GM21390 (cell line): ENCODE data around the gene CRTC1.

Source experiments
- ATAC-seq: cut with Tn5 transposase; IDR thresholded peaks from one replicate; pipeline ENCODE4 v1.9.1; 2021; ENCODE audit not compliant: unreplicated experiment

CRTC1 gene

DNA sequence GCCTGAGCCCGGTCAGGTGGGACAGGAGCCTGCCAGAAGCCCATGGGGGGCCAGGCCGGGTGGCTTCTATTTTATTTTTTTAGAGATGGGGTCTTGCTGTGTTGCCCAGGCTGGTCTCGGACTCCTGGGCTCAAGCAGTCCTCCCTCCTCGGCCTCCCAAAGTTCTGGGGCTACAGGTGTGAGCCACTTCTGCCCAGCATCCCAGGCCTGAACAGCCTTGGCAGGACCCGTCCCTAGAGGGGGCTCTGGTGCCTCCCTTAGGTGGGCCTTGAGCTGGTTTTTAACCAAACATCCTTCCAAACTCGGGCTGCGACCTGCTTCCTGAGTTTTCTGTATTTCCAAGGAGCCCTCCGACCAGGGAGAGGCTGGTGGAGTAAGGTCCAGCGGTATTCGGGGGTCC, 97.2 kb downstream of the CRTC1 start:
- ATAC-seq = no peak

DNA sequence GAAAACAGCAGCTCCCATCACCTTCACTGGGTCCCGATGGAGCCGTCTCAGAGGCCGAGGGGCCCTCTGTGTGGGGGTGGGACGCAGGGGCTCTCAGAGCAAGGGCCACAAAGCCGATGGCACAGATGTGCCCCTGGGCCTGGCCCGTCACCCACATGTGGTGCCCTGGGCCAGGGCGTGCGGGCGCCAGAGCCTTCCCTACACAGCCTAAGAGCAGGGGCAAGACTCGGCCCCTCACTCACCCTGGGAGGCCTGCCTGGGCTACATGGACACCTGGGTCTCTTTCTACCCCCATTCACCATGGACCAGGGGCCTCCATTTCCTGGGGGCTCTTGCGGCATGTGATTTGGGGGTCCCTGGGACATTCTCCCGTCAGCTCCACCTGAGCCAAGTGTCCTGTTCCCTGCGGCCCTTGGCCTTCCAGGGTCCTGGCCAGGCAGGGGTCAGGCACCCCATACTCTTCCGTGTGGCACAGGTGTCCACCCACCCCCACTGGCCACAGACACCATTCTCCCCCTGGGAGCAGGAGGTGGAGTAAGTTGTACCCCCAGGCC, 97.6 kb downstream of the CRTC1 start:
- no peak for ATAC-seq

DNA sequence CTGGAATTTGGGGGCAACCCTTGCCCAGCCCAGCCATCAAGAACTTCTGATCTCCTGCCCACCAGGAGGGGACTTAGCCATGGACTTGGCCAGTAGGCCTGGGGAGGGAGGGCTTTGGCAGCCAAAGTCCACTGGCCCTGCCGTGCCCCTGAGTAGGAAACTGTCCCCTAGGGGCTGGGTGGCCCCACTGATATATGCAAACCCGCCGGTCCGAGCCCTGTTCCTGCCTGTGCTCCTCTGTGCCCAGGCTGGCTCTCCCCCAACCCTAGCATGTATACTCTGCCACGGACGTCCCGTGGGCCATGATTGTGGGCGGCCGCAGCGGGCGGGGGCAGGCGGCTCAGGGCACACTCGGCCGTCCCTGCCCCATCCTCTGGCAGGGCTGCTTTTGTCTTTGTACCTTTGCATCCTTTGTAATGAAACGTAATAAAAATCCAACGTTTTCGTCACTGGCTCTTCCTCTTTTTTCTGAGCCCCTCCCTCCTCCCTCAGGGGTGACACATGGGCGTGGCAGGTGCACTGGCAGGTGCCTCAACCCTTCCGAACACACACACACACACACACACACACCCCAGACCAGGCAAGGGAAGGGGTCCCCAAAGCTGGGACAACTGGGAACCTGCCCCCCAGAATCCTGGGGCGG, 98.5 kb downstream of the CRTC1 start:
- no peak for ATAC-seq

DNA sequence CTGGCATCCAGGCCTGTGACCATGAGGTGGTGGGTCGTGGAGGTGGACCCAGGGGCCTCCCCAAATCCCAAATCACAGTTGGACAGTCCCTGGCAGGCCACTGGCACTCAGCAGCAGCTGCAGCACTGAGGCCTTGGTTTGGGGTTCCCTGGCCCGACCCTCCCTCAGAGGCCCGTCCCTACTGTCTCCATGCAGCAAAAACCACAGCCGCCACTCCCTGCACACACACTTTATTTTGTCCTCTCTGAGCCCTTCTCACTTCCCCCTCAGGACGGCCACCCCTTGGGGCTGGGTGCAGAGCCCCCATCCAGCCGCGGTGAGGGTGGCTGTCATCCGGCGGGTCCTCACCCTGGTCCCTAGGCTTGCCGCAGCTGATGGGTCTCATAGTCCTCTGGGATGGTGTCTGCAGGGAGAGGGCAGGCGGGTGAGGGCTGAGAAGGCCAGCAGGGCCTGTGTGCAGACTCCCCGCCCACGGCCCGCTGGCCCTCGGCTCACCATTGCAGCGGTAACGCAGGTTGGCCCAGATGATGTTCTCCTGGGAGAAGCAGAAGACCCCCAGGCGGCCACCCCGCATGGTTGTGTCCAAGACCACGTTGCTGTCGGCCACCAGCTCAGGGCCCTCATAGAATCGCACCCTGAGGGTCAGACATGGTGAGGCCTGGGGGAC, 99.2 kb downstream of the CRTC1 start:
- ATAC-seq = no peak

DNA sequence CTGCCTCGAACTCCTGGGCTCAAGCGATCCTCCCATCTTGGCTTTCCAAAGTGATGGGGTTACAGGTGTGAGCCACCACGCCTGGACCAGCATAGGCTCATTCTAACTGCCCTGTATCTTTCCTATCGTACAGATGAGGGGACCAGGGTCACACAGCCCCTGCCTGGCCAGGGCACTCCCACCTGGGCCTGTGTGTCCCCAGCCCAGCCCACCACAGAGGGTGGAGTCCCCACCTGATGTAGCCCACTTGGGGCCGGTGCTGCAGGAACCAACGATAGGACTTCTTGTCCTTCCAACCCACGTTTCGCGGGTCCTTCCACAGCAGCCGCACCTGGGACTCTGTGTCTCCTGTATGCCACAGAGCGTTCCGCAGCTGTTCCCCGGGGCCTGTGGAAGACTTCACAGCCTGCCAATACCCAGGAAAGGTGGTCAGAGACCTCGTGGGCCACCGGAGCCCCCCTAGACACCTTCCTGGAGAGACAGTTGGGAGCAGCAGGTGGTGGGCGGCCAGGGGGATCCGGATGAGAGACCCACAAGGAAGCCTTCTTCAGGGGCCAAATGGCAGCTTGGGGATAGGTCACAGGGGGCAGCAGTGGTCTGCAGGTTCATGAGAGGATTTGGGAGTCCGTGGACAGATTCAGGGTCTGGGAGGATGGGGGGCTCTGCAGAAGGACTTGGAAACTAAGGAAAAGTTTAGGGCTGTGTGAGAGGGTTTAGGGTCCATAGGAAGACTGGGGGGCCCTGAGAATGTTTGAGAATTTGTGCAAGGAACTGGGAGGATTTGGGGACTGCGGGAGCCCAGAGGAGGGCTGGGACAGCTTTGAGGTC, 100.7 kb downstream of the CRTC1 start:
- ATAC-seq = no peak

DNA sequence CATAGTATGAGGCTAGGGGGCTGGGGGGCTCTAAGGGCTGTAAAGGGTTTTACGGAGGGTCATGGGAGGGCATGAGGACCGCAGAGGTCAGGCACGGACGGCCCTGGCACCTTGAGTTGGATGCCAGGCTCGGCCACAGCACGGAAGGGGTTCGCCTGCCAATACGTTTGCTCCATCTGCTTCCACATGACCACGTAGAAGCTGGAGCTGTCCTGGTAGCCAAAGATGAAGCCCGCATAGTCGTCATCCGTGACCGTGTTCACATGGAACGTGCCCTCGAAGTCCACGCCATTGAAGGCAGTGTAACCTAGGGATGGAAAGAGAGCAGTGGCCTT, 101.3 kb downstream of the CRTC1 start:
- no peak for ATAC-seq

DNA sequence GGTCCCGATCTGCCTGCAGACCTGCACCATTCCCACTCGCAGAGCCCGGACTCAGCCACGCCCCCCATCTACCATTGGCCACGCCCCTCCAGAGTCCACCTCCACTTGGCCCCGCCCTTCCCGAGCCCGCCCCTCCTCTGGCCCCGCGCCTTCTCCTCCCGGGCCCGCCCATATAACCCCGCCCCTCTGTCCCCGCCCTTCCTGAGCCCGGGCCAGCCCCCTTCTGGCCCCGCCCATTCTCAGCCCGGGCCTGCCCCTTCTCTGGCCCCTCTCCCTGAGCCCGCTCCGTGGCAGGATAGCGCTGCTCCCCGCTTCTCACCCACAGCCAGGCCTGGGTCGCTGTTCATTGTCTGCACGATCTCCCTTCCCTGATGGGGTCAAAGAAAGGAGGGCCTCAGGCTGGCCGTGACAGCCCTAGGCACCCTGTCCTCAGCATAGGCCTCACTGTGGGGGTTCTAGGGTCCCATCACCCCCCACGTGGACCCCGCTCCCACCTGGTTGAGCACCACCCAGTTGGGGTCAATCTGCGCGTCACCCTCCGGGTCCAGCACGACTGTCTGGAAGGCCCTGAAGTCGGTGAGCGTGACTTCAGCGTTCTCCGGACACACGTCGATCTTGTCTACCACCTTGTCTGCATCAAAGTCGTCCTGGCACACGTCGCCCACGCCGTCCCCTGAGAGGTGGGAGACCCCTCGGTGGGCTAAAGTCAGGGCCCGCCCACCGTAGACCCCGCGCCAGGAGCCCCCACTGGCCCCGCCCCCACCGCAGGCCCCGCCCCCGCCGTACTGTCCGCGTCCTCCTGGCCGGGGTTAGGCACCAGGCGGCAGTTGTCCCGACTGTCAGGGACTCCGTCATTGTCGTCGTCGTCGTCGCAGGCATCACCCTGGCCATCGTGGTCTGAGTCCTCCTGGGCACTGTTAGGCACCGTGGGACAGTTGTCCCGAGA, 102.0 kb downstream of the CRTC1 start:
- ATAC-seq = no peak

DNA sequence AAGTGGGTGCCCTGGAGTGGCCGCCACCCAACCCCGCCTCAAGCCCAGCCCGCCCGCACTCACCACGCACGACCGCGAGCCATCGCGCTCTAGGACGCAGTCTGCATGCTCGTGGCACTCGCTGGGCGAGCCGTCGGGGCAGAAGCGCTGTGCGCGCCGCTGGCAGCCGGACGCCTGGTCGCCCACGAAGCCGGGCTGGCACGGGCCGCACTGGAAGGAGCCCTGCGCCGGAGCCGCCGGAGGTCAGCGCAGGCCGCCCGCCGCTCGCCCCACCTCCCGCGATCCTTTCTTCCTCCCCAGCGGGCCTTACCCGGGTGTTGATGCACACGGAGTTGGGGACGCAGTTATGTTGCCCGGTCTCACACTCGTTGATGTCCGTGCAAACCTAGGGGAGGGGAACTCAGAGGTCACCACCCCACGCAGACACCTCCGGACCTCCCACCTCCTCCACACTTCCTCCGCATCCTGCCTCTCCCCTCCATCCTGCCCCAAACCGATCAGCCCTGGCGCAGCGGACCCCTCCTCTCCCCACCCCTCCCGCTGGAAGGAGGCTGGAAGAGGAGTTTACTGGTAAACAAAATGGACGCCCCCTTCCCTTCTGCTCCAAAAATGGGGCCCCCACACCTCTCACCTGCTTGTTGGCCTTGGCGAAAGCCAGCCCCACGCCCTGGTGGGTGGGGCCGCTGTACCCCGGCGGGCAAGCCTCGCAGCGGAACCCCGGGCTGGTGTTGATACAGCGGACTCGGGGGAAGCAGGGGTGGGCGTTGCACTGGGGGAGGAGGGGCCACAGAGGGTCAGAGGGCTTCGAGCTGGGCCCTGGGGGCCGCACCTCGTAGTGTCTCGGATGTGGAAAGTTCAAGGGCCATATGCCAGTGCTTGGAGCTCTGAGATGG, 105.3 kb downstream of the CRTC1 start:
- ATAC-seq = no peak

DNA sequence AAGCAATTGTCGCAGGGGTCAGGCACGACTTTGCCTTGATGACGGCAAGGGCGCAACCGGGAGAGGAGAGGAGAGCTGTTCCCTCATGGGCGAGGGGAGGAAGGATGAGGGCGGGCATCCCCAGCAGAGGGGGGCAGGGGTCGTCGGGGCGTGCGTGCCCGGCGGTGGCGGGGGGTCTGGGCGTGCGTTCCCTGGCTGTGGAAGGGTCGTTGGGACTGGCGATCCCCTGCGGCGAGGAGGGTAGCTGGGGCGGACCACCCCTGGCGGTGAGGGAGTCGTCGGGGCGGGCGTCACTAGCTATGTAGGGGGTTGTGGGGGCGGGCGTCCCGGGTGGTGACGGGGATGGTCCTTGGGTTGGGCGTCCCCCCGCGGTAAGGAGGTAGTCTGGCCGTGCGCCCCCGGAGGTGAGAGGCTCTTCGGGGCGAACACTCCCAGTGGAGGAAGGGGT, 106.0 kb downstream of the CRTC1 start:
- ATAC-seq = no peak

DNA sequence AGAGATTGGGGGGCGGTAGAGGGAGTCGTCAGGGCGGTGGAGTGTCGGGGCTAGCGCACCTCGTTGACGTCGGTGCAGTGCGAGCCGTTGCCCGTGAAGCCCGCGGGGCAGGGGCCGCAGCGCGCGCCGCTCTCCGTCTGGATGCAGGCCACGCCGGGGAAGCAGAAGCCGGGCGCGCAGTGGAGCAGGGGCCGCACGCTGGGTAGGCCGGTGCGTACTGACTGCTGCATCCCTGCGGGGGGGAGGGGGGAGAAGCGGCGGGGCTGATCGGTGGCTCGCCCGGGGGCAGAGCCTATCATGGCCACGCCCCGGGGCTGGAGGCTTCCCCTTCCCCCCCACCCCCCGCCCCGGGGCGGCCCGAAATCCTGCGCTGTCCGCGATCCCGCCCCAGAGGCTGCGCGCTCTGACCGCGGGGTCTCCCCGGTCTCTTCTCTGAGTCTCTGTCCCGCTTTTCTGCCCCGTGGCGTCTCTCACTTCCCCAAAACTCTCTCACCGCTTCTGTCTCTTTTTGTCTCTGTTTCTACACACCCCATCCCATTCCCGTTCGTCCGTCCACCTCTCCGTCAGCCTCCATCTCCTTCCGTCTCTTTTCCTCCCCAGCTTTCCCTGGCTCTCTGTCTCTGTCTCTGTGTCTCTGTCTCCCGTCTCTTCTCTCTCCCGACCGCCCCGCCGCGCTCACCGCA, 106.5 kb downstream of the CRTC1 start:
- ATAC-seq = no peak

DNA sequence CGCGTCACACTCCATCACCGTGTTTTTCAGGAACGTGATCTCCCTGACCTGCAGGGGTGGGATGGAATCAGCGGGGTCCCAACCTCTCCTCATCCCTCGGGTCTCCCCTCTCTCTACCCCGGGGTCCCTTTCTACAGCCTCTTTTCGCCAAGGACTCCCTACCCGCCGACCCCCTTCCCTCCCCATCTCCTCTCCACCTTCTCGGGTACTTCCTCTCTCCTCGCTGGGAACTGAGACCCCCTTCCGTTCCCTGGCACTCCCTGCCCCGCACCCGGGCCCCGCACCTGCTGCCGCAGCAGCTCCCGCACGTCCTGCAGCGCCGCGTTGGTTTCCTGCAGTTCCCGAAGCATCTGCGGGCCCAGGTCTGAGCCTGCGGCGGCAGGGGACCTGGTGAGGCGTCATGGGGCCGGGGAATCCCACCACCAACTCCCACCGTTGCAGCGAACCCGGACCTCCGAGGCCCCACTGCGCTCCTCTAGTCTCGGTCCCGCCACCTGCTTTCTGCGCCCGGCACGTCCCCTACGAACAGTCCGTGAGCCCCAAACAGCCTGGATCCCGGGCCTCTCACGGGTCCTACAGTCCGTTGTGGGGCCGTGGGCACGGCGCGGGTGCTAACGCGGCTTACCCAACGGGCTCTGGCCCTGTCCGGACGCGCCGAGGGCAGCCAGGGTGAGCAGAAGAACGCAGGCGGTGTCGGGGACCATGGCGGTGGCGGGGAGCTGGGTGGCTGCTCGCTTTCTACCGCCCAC, 107.3 kb downstream of the CRTC1 start, which contains the start of gene COMP:
Gene COMP, minus strand, starts transcription at position 740 of the 749 bp plus-strand sequence. Its CDS starts 36 bp downstream, at position 704.
- ATAC-seq = no peak

DNA sequence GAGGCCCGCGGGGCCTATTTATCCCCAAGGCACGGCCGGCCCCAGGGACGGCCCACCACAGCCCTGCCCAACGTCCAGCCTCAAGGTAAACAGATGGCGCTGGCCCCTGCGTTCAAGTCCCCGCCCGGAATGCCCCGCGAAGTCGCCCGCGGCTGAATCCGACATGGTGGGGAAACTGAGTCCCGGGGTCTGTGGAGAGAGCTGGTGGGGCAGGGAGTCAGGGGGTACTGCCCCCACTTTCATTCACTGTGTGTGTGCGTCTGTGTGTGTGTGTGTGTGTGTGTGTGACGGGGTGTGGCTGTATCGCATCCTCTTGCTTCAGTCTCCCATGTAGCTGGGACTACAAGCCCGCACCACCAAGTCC, 107.8 kb downstream of the CRTC1 start:
- no peak for ATAC-seq

DNA sequence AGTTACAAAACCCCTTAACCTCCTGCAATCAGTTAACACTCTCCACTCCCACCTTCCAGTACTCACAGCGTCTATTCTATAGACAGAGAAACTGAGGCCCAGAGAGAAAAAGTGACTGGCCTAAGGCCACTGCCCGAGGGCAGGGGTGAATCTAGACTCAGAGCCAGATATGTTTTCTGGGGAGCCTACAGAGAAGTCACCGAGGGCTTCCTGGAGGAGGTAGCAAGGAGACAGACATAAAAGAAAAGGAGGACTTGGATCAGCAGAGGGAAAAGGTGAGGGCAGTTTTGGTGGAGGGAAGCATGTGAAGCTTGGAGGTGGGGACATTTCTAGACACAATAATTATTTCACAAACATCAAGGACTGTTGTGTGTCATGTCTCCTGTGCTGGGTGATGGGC, 109.2 kb downstream of the CRTC1 start:
- ATAC-seq = no peak

DNA sequence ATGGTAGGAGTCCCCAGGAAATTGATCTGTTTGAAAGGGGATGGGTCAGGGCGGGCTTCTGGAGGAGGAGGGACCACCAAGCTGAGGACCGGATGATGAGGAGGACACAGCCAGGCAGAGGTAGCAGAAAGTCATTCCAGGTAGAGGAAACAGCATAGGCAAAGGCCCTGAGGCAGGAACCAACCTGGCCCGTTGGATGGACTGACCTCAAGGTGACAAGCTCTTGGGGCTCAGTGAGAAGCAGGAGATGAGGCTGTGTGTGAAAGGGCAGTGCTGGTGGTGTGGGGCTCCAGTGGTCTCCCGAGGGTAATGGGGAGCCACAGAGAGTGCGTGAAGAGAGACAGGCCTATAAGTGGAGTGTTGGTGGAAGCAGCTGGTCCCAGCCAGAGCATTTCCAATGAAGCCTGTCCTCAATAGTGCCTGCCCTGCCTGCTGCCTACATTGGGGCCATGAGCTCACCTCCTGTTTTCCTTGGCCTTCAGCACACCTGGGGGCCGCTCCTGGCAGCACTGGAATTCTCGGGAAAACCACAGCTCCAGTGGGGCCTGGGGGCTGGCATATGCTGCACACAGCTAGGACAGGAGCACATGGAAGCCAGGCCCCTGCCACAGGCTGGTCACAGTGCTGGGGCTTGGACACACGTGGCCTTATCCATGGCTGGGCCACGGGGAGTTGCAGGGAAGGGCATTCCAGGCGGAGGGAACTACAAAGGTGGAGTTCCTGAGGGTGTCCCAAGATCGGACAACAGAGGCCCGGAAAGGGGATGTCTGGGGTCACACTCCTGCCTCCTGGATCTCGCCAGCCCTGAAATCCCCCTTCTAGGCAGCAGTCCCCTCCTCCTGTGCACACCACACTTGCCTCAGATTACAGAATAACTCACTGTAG, 109.9 kb downstream of the CRTC1 start:
- no peak for ATAC-seq

DNA sequence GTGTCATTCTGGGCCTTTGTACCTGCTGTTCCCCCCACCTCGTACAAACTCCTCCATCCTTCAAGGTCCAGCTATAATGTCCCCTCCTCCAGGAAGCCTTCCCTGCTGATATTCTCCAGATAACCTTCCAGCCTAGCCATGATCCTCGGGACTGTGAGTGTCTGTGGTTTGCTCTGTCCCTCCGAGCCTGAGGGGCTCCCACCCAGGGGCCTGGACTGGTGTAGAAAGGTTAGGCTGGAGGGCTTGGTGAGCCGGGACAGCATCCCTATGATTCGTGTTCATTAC, 110.5 kb downstream of the CRTC1 start:
- no peak for ATAC-seq

DNA sequence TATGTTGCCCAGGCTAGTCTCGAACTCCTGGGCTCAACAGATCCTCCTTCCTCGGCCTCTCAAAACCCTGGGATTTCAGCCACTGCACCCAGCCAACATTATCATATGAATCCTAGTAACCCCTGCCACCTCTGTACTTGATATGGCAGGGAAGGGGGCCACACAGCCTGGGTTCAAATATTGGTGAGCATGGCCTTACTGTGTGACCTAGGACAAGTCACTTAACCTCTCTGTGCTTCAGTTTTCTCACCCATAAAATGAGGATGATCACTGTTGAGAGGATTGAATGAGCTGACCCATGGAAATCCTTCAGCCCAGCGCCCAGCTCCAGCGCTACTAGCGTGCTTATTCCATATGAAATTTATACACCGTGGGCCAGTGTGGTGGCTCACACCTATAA, 111.2 kb downstream of the CRTC1 start:
- ATAC-seq = no peak

DNA sequence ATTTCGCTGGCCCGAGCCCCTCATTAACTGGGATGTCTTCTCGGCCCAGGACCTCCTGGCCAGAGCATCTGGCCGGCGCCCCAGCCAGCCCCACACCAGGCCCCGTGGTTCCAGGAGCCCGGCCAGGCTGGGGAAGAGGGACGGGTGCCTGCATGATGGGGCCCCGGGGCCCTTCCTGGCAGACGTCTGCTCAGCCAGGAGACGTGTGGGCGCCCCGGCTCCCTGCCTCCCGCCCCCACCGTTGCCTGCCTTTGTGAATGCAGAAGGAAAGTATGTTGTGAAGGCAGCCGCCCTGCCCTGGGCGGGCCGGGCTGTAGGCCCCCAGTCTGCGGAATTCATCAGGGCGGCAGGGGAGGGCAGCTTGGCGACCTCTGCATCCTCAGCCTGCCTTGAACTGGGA, 112.1 kb downstream of the CRTC1 start:
- ATAC-seq = no peak

DNA sequence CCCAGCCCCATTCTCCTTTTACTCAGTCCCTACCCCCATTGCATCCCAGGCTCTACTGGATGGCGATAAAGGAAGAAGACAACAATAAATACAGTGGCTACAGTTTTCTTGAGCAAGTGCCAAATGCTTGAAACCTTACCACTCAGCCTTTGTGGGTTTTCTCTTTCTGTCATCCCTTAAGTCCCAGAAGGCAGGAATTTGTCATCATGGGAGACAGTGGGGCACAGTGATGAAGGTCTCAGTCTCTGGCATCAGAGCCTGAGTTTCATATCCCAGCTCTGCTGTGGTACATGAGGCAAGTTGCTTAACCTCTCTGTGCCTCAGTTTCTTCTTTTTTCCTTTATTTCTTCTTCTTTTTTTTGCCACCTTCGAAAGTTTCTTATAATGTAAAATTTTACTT, 112.8 kb downstream of the CRTC1 start:
- ATAC-seq = no peak
